Glomerular visceral epithelial cell (primary cell): ENCODE results near the gene REXO5.
"Not testable (repeated sequence)": the region's sequence is repeated elsewhere in the genome, so short reads cannot be mapped to it uniquely, and the experiment has no call there.

Experiments used
- DNase-seq: peaks from one replicate; pipeline ENCODE4 v3.0.0-alpha.2; 2016; ENCODE audit errors: extremely low spot score

REXO5 gene

GRCh38 chr16:20803192-20803560 lies 3.2 kb upstream of the REXO5 start:
- no peak for DNase-seq

GRCh38 chr16:20803561-20804214 lies 2.6 kb upstream of the REXO5 start:
- peak; percentile 35 for DNase-seq

- not testable (repeated sequence) for DNase-seq
These were observed 601 bp upstream of the REXO5 start for GRCh38 chr16:20805684-20806167.

- no peak for DNase-seq
These were observed 1.5 kb downstream of the REXO5 start for GRCh38 chr16:20807862-20808261.

GRCh38 chr16:20811889-20812439 lies 5.6 kb downstream of the REXO5 start:
- no peak for DNase-seq

GRCh38 chr16:20812510-20812909 lies 6.2 kb downstream of the REXO5 start:
- no peak for DNase-seq

- no peak for DNase-seq
These were observed 8.5 kb downstream of the REXO5 start for GRCh38 chr16:20814784-20815183.

GRCh38 chr16:20818929-20819585 lies 12.7 kb downstream of the REXO5 start:
- DNase-seq = no peak

- DNase-seq = no peak
These were observed 15.4 kb downstream of the REXO5 start for GRCh38 chr16:20821682-20822081.

- no peak for DNase-seq
These were observed 16.4 kb downstream of the REXO5 start for GRCh38 chr16:20822521-20823325.

- DNase-seq = no peak
These were observed 19.8 kb downstream of the REXO5 start for GRCh38 chr16:20826039-20826566.

GRCh38 chr16:20829536-20829935 lies 23.2 kb downstream of the REXO5 start:
- DNase-seq = no peak

GRCh38 chr16:20830372-20830771 lies 24.0 kb downstream of the REXO5 start:
- DNase-seq = no peak

- no peak for DNase-seq
These were observed 26.8 kb downstream of the REXO5 start for GRCh38 chr16:20833086-20833485.

- DNase-seq = no peak
These were observed 31.9 kb downstream of the REXO5 start for GRCh38 chr16:20838240-20838639.

- no peak for DNase-seq
These were observed 33.2 kb downstream of the REXO5 start for GRCh38 chr16:20839504-20839903.

- DNase-seq = no peak
These were observed 37.7 kb downstream of the REXO5 start for GRCh38 chr16:20844054-20844453.

GRCh38 chr16:20844588-20844987 lies 38.3 kb downstream of the REXO5 start:
- DNase-seq = no peak

- no peak for DNase-seq
These were observed 39.7 kb downstream of the REXO5 start for GRCh38 chr16:20846030-20846429.

GRCh38 chr16:20846551-20846950 lies 40.2 kb downstream of the REXO5 start:
- no peak for DNase-seq

- no peak for DNase-seq
These were observed 41.2 kb downstream of the REXO5 start for GRCh38 chr16:20847550-20847949.
